ENCODE measurements around the gene EGR2. TPM values are rescaled to one million over a fixed set of nuclear protein-coding genes. Genes with fewer than 3 reads are reported as not detected.

EGR2 gene
- total and polyA plus RNA-seq, 10 of the 15 experiments (the other 5 are each of a cell fraction or from before 2014, with no cell fraction given), result 8.3 to 56.5 (median 16.2) TPM

DNA sequence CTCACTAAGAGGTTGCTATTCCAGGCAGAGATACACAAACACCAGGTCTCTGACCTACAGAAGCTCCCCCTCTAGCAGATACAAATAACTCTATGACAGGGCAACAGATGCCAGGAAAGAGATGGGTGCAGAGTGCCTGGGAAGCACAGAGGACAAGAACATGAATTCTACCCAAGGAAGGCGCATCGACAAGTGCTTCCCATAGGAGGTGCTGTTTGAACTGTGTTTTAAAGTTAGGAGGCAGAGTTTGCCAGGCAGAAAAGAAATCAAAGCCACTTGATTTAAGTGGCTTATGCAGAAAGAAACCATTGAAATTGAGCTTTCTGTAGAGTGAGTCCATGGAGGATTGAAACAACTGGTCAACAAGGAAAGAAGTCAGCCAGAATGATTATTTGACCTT, 35.3 kb upstream of the EGR2 start:
- in situ Hi-C loops (cut with MboI) (no loop called here), intact Hi-C loops (cut with micrococcal nuclease; ENCODE audit: unreplicated experiment) (loop anchor here (5.0 to 10.0 kb wide), 2 partner anchors 141 to 303 kb away; no protein-coding TSS in a partner anchor)
- no peak for TF ChIP-seq ESRRA (IDR thresholded peaks at IDR 0.05; ENCODE audit: low read length)
- TF ChIP-seq RAD21 (IDR thresholded peaks at IDR 0.05; ENCODE audit: insufficient read depth, low read depth, low read length), result peak; percentile 54
- no peak for TF ChIP-seq EED (IDR thresholded peaks at IDR 0.05; ENCODE audit: low read depth)
- no peak for TF ChIP-seq PML (IDR thresholded peaks at IDR 0.05; ENCODE audit: low read length)
- no peak for TF ChIP-seq HDAC2 (IDR thresholded peaks at IDR 0.05)
- TF ChIP-seq, protein P1, sequence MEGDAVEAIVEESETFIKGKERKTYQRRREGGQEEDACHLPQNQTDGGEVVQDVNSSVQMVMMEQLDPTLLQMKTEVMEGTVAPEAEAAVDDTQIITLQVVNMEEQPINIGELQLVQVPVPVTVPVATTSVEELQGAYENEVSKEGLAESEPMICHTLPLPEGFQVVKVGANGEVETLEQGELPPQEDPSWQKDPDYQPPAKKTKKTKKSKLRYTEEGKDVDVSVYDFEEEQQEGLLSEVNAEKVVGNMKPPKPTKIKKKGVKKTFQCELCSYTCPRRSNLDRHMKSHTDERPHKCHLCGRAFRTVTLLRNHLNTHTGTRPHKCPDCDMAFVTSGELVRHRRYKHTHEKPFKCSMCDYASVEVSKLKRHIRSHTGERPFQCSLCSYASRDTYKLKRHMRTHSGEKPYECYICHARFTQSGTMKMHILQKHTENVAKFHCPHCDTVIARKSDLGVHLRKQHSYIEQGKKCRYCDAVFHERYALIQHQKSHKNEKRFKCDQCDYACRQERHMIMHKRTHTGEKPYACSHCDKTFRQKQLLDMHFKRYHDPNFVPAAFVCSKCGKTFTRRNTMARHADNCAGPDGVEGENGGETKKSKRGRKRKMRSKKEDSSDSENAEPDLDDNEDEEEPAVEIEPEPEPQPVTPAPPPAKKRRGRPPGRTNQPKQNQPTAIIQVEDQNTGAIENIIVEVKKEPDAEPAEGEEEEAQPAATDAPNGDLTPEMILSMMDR (IDR thresholded peaks at IDR 0.05 in 2 of 3, conservative IDR thresholded peaks at IDR 0.05 in 1 of 3; ENCODE audit: control insufficient read depth in 2 of 3, extremely low read depth in 1 of 3, insufficient read depth in 1 of 3, low read depth in 3 of 3, low read length in 3 of 3), result peak; percentile 7 to 38 (median 27); a peak in 3 of 6 replicates
- FAIRE-seq (no peak), ATAC-seq (no peak), DNase-seq (ENCODE audit: low read depth, low spot score) (no peak)
- no peaks in the 10 kb centered on the region for H3K36me3 ChIP-seq (ENCODE audit: control insufficient read depth in 2 of 2, insufficient read depth in 2 of 2, low read length in 1 of 2)
- H3K27me3 ChIP-seq (replicated peaks in 1 of 2; ENCODE audit: control insufficient read depth in 2 of 2, insufficient read depth in 2 of 2, low read length in 1 of 2), result no peaks in the 10 kb centered on the region
- SMC1A ChIA-PET (ENCODE audit: uncharacterized antibody, unreplicated experiment), result interaction anchor here (0.6 to 4.6 kb wide), 16 partner anchors 8 to 307 kb away, joined by 3 to 22 read pairs (median 4); no protein-coding TSS in a partner anchor
- BruUV-seq (replicated peaks), result no TSS peak
- H3K9ac ChIP-seq (ENCODE audit: control insufficient read depth, insufficient read depth, low read length), result no peak overlapping the region
- no peak overlapping the region for H3K4me3 ChIP-seq
- peaks cover 9% of the 10 kb centered on the region for H3K9me3 ChIP-seq (replicated peaks; ENCODE audit: control insufficient read depth, insufficient read depth, low read length)
- WGBS (ENCODE audit: insufficient coverage, insufficient replicate concordance, low lambda C conversion rate, missing lambda C conversion rate), result 97% methylated on average over 2 of the region's 2 CpGs
- H3K4me1 ChIP-seq (ENCODE audit: control insufficient read depth, insufficient read depth, low read length), result peaks cover 37% of the 10 kb centered on the region
- RAD21 ChIA-PET (ENCODE audit: unreplicated experiment), result interaction anchor here (0.7 to 4.7 kb wide), 15 partner anchors 9 to 307 kb away, joined by 3 to 33 read pairs (median 4); partner anchors contain the start of gene EGR2
- POLR2A ChIA-PET, result interaction anchor here (0.6 to 1.5 kb wide), 2 partner anchors 19 to 56 kb away, joined by 4 read pairs; no protein-coding TSS in a partner anchor
- H3K27ac ChIP-seq (ENCODE audit: control insufficient read depth, insufficient read depth), result no peak overlapping the region
- CTCF ChIA-PET, result interaction anchor here (0.8 to 2.9 kb wide), 10 partner anchors 8 to 160 kb away, joined by 3 to 12 read pairs (median 4); no protein-coding TSS in a partner anchor
- H3K4me2 ChIP-seq (ENCODE audit: control insufficient read depth, insufficient read depth), result no peak overlapping the region
- H2AFZ ChIP-seq (ENCODE audit: control insufficient read depth, low read depth, low read length), result no peak overlapping the region
- no peaks in the 10 kb centered on the region for H3K79me2 ChIP-seq (ENCODE audit: control insufficient read depth, insufficient read depth, low read length)
- H4K20me1 ChIP-seq (ENCODE audit: control insufficient read depth, insufficient read depth), result no peaks in the 10 kb centered on the region

Data from GM12878 (cell line).